SU-DHL-6 (cell line): ENCODE results near the gene ATP9A.

Experiments
- H2AFZ ChIP-seq: fragments of 200-600 bp; sonication (generic); 2 replicates; pipeline ENCODE4 v1.6.1; 2014; ENCODE audit warnings: low read depth, mild to moderate bottlenecking, moderate library complexity, mixed read lengths, antibody characterized with exemption, low read length; ENCODE audit not compliant: severe bottlenecking
- H3F3A ChIP-seq: fragments of 200-600 bp; shearing (Covaris generic); 2 replicates; pipeline ENCODE4 v1.6.0; 2016; ENCODE audit warnings: antibody characterized with exemption, mild to moderate bottlenecking; ENCODE audit not compliant: insufficient read depth
- H3K27ac ChIP-seq: fragments of 200-600 bp; sonication (generic); 2 replicates; pipeline ENCODE4 v1.5.1; 2016; ENCODE audit warnings: low read depth, mild to moderate bottlenecking, low read length, moderate library complexity, mixed read lengths
- H3K27me3 ChIP-seq: fragments of 200-600 bp; sonication (generic), shearing (Covaris generic); 2 replicates; pipeline ENCODE4 v1.6.0; 2014; ENCODE audit warnings: mild to moderate bottlenecking, low read length
- H3K36me3 ChIP-seq: fragments of 200-600 bp; sonication (generic); 2 replicates; pipeline ENCODE4 v1.6.1; 2014; ENCODE audit warnings: mild to moderate bottlenecking, low read length, mixed read lengths
- H3K4me2 ChIP-seq: fragments of 300-600, 200-600 bp; shearing (Covaris generic), sonication (generic); 2 replicates; pipeline ENCODE4 v1.6.0; 2014; ENCODE audit warnings: low read length, low read depth, mild to moderate bottlenecking; ENCODE audit not compliant: poor library complexity, severe bottlenecking
- H3K4me3 ChIP-seq: fragments of 200-600 bp; sonication (generic); 2 replicates; pipeline ENCODE4 v1.5.1; 2014; ENCODE audit warnings: antibody characterized with exemption, low read length, mild to moderate bottlenecking, mixed read lengths; ENCODE audit not compliant: insufficient read depth, poor library complexity, severe bottlenecking
- H3K79me2 ChIP-seq: fragments of 200-600 bp; sonication (generic); 2 replicates; pipeline ENCODE4 v1.6.1; 2014; ENCODE audit warnings: mild to moderate bottlenecking, low read length, moderate library complexity; ENCODE audit not compliant: insufficient read depth
- H3K9ac ChIP-seq: fragments of 200-600 bp; sonication (generic); 2 replicates; pipeline ENCODE4 v1.7.0; 2014; ENCODE audit warnings: mild to moderate bottlenecking, low read length
- H3K9me2 ChIP-seq: fragments of 200-600 bp; sonication (generic); replicated peaks from 2 replicates; pipeline ENCODE4 v1.6.1; 2014; ENCODE audit warnings: low read length; ENCODE audit not compliant: insufficient read depth
- H3K9me3 ChIP-seq: fragments of 200-600 bp; sonication (generic); 2 replicates; pipeline ENCODE4 v1.6.1; 2014; ENCODE audit warnings: low read length, mixed read lengths; ENCODE audit not compliant: insufficient read depth
- H4K20me1 ChIP-seq: fragments of 200-600 bp; sonication (generic); 2 replicates; pipeline ENCODE4 v1.6.1; 2014; ENCODE audit warnings: low read depth, mild to moderate bottlenecking, antibody characterized with exemption, low read length, moderate library complexity, mixed read lengths
- EZH2phosphoT487 ChIP-seq: fragments of 200-600 bp; sonication (generic), shearing (Covaris generic); conservative IDR thresholded peaks from 2 replicates; pipeline ENCODE4 v1.6.1; 2018; ENCODE audit warnings: mild to moderate bottlenecking, antibody characterized with exemption, low read length, moderate library complexity, mixed read lengths
- TF ChIP-seq, protein P1 (sequence below): fragments of 200-600 bp; sonication (generic); IDR thresholded peaks from one replicate; pipeline ENCODE4 v1.5.1; 2017; ENCODE audit warnings: antibody characterized with exemption, mild to moderate bottlenecking, low read length, moderate library complexity; ENCODE audit not compliant: insufficient read depth, poor library complexity, severe bottlenecking

The ATP9A gene

DNA sequence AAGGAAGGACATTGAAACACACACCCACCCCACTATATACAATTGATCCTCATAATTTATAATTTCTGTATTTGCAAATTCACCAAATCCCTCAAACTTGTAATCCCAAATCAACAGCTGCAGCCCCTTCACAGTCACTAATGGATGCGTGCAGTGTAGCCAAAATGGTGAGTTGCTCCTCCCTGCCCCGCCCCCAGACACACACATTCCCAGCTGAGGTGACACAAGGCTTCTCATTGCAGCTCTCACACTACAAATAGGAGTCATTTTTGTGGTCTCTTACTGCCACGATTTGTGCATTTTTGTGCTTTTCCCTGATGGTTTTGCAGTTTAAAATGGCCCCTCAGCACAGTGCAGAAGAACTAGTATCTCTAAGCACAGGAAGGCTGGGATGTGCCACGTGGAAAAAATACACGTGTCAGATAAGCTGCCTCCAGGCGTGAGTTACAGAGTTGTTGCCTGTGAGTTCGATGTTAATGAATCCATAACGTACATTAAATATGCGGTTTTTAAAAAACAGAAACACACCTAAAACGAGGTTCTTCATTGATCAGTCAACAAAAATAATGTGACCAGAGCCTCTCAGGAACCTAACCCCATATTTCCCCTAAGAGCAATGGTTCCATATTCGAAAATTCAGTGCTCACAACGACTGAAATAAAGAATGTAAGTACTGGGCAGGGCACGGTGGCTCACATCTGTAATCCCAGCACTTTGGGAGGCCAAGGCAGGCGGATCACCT lies 8.2 kb downstream of the ATP9A start:
- no peaks in the 10 kb centered on the region for H3K36me3 ChIP-seq
- H3K4me2 ChIP-seq: no peak overlapping the region
- H4K20me1 ChIP-seq: no peaks in the 10 kb centered on the region
- H3F3A ChIP-seq: no peaks in the 10 kb centered on the region
- H3K9me3 ChIP-seq: no peaks in the 10 kb centered on the region
- H3K27ac ChIP-seq: no peak overlapping the region
- H3K9ac ChIP-seq: no peak overlapping the region
- no peaks in the 10 kb centered on the region for H3K79me2 ChIP-seq
- H3K9me2 ChIP-seq: no peaks in the 10 kb centered on the region
- TF ChIP-seq, protein P1, sequence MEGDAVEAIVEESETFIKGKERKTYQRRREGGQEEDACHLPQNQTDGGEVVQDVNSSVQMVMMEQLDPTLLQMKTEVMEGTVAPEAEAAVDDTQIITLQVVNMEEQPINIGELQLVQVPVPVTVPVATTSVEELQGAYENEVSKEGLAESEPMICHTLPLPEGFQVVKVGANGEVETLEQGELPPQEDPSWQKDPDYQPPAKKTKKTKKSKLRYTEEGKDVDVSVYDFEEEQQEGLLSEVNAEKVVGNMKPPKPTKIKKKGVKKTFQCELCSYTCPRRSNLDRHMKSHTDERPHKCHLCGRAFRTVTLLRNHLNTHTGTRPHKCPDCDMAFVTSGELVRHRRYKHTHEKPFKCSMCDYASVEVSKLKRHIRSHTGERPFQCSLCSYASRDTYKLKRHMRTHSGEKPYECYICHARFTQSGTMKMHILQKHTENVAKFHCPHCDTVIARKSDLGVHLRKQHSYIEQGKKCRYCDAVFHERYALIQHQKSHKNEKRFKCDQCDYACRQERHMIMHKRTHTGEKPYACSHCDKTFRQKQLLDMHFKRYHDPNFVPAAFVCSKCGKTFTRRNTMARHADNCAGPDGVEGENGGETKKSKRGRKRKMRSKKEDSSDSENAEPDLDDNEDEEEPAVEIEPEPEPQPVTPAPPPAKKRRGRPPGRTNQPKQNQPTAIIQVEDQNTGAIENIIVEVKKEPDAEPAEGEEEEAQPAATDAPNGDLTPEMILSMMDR: no peak
- no peak for TF ChIP-seq EZH2phosphoT487
- H3K4me3 ChIP-seq: no peak overlapping the region
- no peaks in the 10 kb centered on the region for H3K27me3 ChIP-seq
- no peak overlapping the region for H2AFZ ChIP-seq

DNA sequence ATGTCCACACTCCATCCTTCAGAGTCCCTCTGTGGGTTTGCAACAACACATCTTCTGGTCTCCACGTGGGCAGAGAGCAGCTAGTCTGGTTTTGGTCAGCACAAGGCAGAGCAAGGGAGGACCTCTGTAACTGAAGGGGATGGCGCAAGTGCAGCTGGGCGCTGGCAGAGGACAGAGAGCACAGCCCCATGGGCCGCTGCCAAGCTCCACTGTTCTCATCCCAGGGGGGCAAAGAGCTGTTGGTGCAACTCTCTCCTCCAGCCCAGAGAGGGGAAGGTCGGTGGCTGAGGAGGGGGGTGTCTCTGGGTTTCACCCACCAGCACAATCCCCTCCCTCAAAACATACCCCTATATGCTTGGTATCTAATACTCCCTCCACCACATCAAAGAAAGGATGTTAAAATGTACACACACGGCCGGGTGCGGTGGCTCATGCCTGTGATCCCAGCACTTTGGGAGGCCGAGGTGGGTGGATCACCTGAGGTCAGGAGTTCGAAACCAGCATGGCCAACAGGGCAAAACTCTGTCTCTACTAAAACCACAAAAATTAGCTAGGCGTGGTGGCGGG lies 9.1 kb downstream of the ATP9A start:
- no peaks in the 10 kb centered on the region for H3K9me2 ChIP-seq
- no peaks in the 10 kb centered on the region for H4K20me1 ChIP-seq
- H2AFZ ChIP-seq: no peak overlapping the region
- no peaks in the 10 kb centered on the region for H3K36me3 ChIP-seq
- no peak for TF ChIP-seq EZH2phosphoT487
- TF ChIP-seq, protein P1: no peak
- no peaks in the 10 kb centered on the region for H3K79me2 ChIP-seq
- no peak overlapping the region for H3K4me3 ChIP-seq
- no peak overlapping the region for H3K9ac ChIP-seq
- H3K27me3 ChIP-seq: no peaks in the 10 kb centered on the region
- H3F3A ChIP-seq: no peaks in the 10 kb centered on the region
- no peak overlapping the region for H3K27ac ChIP-seq
- H3K4me2 ChIP-seq: no peak overlapping the region
- H3K9me3 ChIP-seq: no peaks in the 10 kb centered on the region

DNA sequence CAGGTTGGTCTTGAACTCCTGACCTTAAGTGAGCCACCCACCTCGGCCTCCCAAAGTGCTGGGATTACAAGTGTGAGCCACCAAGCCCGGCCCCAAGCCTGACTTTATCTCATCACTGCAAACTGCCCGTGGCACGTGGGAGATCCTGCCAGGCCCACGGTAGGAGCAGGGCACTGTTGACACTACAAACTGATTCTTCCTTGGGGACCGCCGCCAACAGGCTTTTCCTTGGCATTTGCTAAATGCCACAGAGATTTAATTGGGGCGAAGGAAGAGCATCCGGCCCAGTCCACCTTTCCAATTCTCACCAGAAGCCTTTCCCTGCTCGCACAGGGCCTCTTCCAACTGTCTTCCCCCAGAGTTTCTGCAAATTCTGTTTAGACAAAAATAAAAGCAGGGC lies 11.0 kb downstream of the ATP9A start:
- H3K4me2 ChIP-seq: no peak overlapping the region
- H3K79me2 ChIP-seq: no peaks in the 10 kb centered on the region
- no peak overlapping the region for H3K27ac ChIP-seq
- H3K9me3 ChIP-seq: no peaks in the 10 kb centered on the region
- no peaks in the 10 kb centered on the region for H3K27me3 ChIP-seq
- no peak overlapping the region for H2AFZ ChIP-seq
- TF ChIP-seq, protein P1: no peak
- TF ChIP-seq EZH2phosphoT487: no peak
- no peaks in the 10 kb centered on the region for H4K20me1 ChIP-seq
- no peak overlapping the region for H3K4me3 ChIP-seq
- H3F3A ChIP-seq: no peaks in the 10 kb centered on the region
- no peaks in the 10 kb centered on the region for H3K36me3 ChIP-seq
- H3K9ac ChIP-seq: no peak overlapping the region
- H3K9me2 ChIP-seq: no peaks in the 10 kb centered on the region
